Neural cell (in vitro differentiated cells): ENCODE measurements around the gene NOC4L. TPM values are rescaled to one million over a fixed set of nuclear protein-coding genes. Genes with fewer than 3 reads are reported as not detected.

Experiments used
- H2AFZ ChIP-seq: fragments of 200-600, 300-800 bp; sonication (generic), shearing (Covaris generic); 2 replicates; pipeline ENCODE4 v1.6.0; 2014; ENCODE audit warnings: low read depth, mild to moderate bottlenecking, antibody characterized with exemption, low read length, moderate library complexity
- H3F3A ChIP-seq: fragments of 200-600 bp; shearing (Covaris generic); 2 replicates; pipeline ENCODE4 v1.6.1; 2016; ENCODE audit warnings: mild to moderate bottlenecking, moderate library complexity, mixed read lengths, antibody characterized with exemption, low read length; ENCODE audit not compliant: insufficient read depth, poor library complexity, severe bottlenecking
- H3K27ac ChIP-seq: fragments of 200-600, 300-800 bp; sonication (generic), shearing (Covaris generic); 2 replicates; pipeline ENCODE4 v1.5.1; 2014; ENCODE audit warnings: mild to moderate bottlenecking, low read length, moderate library complexity
- H3K27me3 ChIP-seq: fragments of 300-800, 200-600 bp; sonication (generic), shearing (Covaris generic); 2 replicates; pipeline ENCODE4 v1.6.0; 2014; ENCODE audit warnings: mild to moderate bottlenecking, low read depth, low read length, moderate library complexity; ENCODE audit not compliant: insufficient read depth
- H3K36me3 ChIP-seq: fragments of 300-800, 200-600 bp; sonication (generic), shearing (Covaris generic); 2 replicates; pipeline ENCODE4 v1.5.1; 2014; ENCODE audit warnings: mild to moderate bottlenecking, antibody characterized with exemption, low read length, moderate library complexity; ENCODE audit not compliant: insufficient read depth
- H3K4me2 ChIP-seq: fragments of 300-800, 200-600 bp; sonication (generic), shearing (Covaris generic); 2 replicates; pipeline ENCODE4 v1.6.0; 2014; ENCODE audit warnings: mild to moderate bottlenecking, low read length
- H3K4me3 ChIP-seq: fragments of 300-800, 200-600 bp; sonication (generic), shearing (Covaris generic); 2 replicates; pipeline ENCODE4 v1.5.1; 2014; ENCODE audit warnings: mild to moderate bottlenecking, low read length, moderate library complexity
- H3K79me2 ChIP-seq: fragments of 200-600 bp; shearing (Covaris generic); replicated peaks from 2 replicates; pipeline ENCODE4 v1.6.0; 2014; ENCODE audit warnings: mild to moderate bottlenecking, low read length, moderate library complexity; ENCODE audit not compliant: insufficient read depth
- H3K9ac ChIP-seq: fragments of 300-800, 200-600 bp; sonication (generic), shearing (Covaris generic); 2 replicates; pipeline ENCODE4 v1.6.1; 2016; ENCODE audit warnings: mild to moderate bottlenecking, low read length, mixed read lengths
- H3K9me2 ChIP-seq: fragments of 200-600 bp; shearing (Covaris generic); 2 replicates; pipeline ENCODE4 v1.6.1; 2016; ENCODE audit warnings: mild to moderate bottlenecking, low read length, mixed read lengths; ENCODE audit not compliant: insufficient read depth
- H3K9me3 ChIP-seq: fragments of 200-600, 300-800 bp; sonication (generic), shearing (Covaris generic); 2 replicates; pipeline ENCODE4 v1.6.1; 2016; ENCODE audit warnings: mild to moderate bottlenecking, mixed run types, low read length, moderate library complexity, mixed read lengths
- H4K20me1 ChIP-seq: fragments of 200-600 bp; shearing (Covaris generic); 2 replicates; pipeline ENCODE4 v1.6.1; 2016; ENCODE audit warnings: mild to moderate bottlenecking, mixed run types; ENCODE audit not compliant: insufficient read depth
- CTCF ChIP-seq: fragments of 450-650 bp; IDR thresholded peaks from 2 replicates; pipeline ENCODE4 v1.5.1; 2014; ENCODE audit warnings: antibody characterized with exemption, mild to moderate bottlenecking, moderate library complexity; ENCODE audit not compliant: poor library complexity, severe bottlenecking
- EP300 ChIP-seq: fragments of 450-650 bp; conservative IDR thresholded peaks from 2 replicates; pipeline ENCODE4 v1.6.1; 2014; ENCODE audit warnings: antibody characterized with exemption, mild to moderate bottlenecking, moderate library complexity; ENCODE audit not compliant: poor library complexity, severe bottlenecking
- EZH2 ChIP-seq: fragments of 200-600, 300-800 bp; shearing (Covaris generic), sonication (generic); IDR thresholded peaks from 2 replicates; pipeline ENCODE4 v1.6.1; 2014; ENCODE audit warnings: antibody characterized with exemption, low read length, borderline replicate concordance, mild to moderate bottlenecking; ENCODE audit not compliant: insufficient read depth, poor library complexity, severe bottlenecking
- POLR2AphosphoS5 ChIP-seq: IDR thresholded peaks from 2 replicates; pipeline ENCODE4 v1.6.1; 2012
- RAD21 ChIP-seq: fragments of 450-650 bp; conservative IDR thresholded peaks from 2 replicates; pipeline ENCODE4 v1.6.1; 2014; ENCODE audit warnings: antibody characterized with exemption, mild to moderate bottlenecking, moderate library complexity
- REST ChIP-seq: IDR thresholded peaks from 2 replicates; pipeline ENCODE4 v1.6.1; 2012; ENCODE audit warnings: borderline replicate concordance
- SMC3 ChIP-seq: fragments of 450-650 bp; conservative IDR thresholded peaks from 2 replicates; pipeline ENCODE4 v1.6.1; 2014; ENCODE audit warnings: antibody characterized with exemption, mild to moderate bottlenecking, moderate library complexity; ENCODE audit not compliant: poor library complexity
- TAF1 ChIP-seq: IDR thresholded peaks from 2 replicates; pipeline ENCODE4 v1.6.1; 2012; ENCODE audit warnings: low read depth
- polyA plus RNA-seq: library from polyadenylated mRNA; depleted of rRNA; stranded (reverse); fragments of >200 nt; gene quantifications from 2 replicates; pipeline ENCODE4 v1.2.3, GENCODE V29; 2014

The NOC4L gene
- polyA plus RNA-seq, 1 donor from 2014 or later, result 26.9 TPM

- H3K79me2 ChIP-seq, result no peaks in the 10 kb centered on the region
- H3K27me3 ChIP-seq, result no peaks in the 10 kb centered on the region
- H3K4me2 ChIP-seq, result no peak overlapping the region
- H3K9me3 ChIP-seq, result no peaks in the 10 kb centered on the region
- H3F3A ChIP-seq, result no peaks in the 10 kb centered on the region
- TF ChIP-seq POLR2AphosphoS5 (no peak), EP300 (no peak), REST (no peak), TAF1 (no peak), RAD21 (no peak)
- H3K27ac ChIP-seq, result peak overlapping the region; percentile 59
- H3K4me3 ChIP-seq, result no peak overlapping the region
- no peak overlapping the region for H2AFZ ChIP-seq
- H3K36me3 ChIP-seq, result no peaks in the 10 kb centered on the region
- no peaks in the 10 kb centered on the region for H3K9me2 ChIP-seq
- H4K20me1 ChIP-seq, result no peaks in the 10 kb centered on the region
- H3K9ac ChIP-seq, result peak overlapping the region; percentile 20
These were observed 40.5 kb upstream of the NOC4L start for GRCh38 chr12:132103542-132104308.

GRCh38 chr12:132105467-132105866 lies 38.8 kb upstream of the NOC4L start:
- H3F3A ChIP-seq, result no peaks in the 10 kb centered on the region
- no peak overlapping the region for H3K4me3 ChIP-seq
- H3K79me2 ChIP-seq, result no peaks in the 10 kb centered on the region
- H2AFZ ChIP-seq, result no peak overlapping the region
- no peaks in the 10 kb centered on the region for H3K27me3 ChIP-seq
- H4K20me1 ChIP-seq, result no peaks in the 10 kb centered on the region
- no peak overlapping the region for H3K9ac ChIP-seq
- TF ChIP-seq REST (no peak), SMC3 (no peak), RAD21 (no peak), TAF1 (no peak)
- H3K27ac ChIP-seq, result no peak overlapping the region
- no peaks in the 10 kb centered on the region for H3K36me3 ChIP-seq
- H3K4me2 ChIP-seq, result no peak overlapping the region
- no peaks in the 10 kb centered on the region for H3K9me3 ChIP-seq
- no peaks in the 10 kb centered on the region for H3K9me2 ChIP-seq

GRCh38 chr12:132106921-132107320 lies 37.3 kb upstream of the NOC4L start:
- Histone ChIP-seq H3K4me3 (no peak overlapping the region), H3K4me2 (no peak overlapping the region), H3K27ac (no peak overlapping the region), H2AFZ (no peak overlapping the region), H3K9me3 (no peaks in the 10 kb centered on the region), H3K9ac (no peak overlapping the region), H4K20me1 (no peaks in the 10 kb centered on the region), H3K27me3 (no peaks in the 10 kb centered on the region), H3F3A (no peaks in the 10 kb centered on the region), H3K79me2 (no peaks in the 10 kb centered on the region), H3K36me3 (no peaks in the 10 kb centered on the region), H3K9me2 (no peaks in the 10 kb centered on the region)
- TF ChIP-seq RAD21 (no peak), EZH2 (no peak), TAF1 (no peak), SMC3 (no peak), POLR2AphosphoS5 (no peak), EP300 (no peak), REST (no peak), CTCF (no peak)
